NCI-H460 (cell line): ENCODE data around the gene RNF169. TPM values are rescaled to one million over a fixed set of nuclear protein-coding genes. Genes with fewer than 3 reads are reported as not detected.
"Not testable (repeated sequence)": the region's sequence is repeated elsewhere in the genome, so short reads cannot be mapped to it uniquely, and the experiment has no call there.

Source experiments
- DNase-seq: peaks from one replicate; pipeline ENCODE4 v3.0.0-alpha.2; 2016; ENCODE audit warnings: low read depth; ENCODE audit errors: extremely low read depth
- total RNA-seq: library from RNA; depleted of rRNA; stranded (reverse); fragments of >200 nt; shearing (Covaris generic); gene quantifications from 2 replicates; pipeline ENCODE4 v1.2.3, GENCODE V29; 2014

RNF169 gene
- total RNA-seq, 1 experiment from 2014 or later: 12.3 TPM

DNA sequence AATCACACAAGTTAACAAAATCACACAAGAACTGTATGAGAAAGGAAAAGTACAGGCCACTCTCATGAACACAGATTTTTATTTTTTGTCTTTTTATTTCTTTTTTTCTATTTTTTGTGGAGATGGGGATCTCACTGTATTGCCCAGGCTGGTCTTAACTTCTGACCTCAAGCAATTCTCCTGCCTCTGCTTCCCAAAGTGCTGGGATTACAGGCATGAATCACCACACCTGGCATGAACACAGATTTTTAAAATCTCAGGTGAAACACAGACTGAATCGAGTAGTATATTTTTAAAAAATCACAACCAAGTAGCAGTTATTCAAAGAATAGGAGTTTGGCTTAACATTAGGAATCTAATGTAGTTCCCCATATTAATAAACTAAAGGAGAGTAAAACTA, 18.3 kb downstream of the RNF169 start:
- no peak for DNase-seq

DNA sequence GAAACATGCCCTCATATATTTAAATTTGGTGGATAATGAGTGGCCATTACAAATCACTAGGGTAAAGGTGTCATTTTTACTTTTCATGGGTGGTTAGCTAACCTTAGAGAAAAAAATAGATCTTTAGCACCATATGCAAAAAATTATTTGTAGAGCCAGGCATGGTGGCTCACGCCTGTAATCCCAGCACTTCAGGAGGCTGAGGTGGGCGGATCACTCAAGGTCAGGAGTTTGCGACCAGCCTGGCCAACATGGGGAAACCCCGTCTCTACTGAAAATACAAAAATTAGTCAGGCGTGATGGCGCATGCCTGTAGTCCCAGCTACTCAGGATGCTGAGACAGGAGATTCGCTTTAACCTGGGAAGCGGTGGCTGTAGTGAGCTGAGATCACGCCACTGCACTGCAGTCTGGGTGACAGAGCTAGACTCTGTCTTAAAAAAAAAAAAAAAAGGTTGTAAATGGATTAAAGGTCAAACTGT, 19.6 kb downstream of the RNF169 start:
- DNase-seq: not testable (repeated sequence)

DNA sequence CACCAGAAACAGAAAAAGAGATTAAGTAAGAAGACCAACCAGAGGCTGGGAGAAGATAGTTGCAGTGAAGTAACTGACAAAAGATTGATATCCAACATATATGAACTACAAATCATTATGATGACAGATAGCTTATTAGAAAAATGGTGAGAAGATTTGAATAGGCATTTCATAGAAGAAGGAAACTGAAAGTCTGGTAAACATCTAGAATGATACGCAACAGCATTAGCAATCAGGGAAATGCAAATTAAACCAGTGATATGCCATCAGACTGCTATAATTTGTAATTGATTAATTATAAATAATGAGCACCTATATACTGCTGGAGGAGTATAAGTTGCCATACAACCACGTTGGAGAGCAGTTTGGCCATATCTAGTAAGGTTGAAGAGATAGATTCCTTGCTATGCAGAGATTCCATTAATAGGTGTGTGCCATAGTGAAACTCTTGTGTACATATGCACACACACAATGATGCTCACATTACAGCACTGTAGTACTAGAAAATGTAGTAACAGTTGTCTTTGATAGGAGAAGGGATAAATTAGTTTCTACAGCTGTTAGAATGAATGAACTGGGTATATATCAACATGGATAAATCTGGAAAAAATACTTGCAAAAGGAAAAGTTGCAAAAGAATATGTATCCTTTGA, 20.5 kb downstream of the RNF169 start:
- DNase-seq: no peak

DNA sequence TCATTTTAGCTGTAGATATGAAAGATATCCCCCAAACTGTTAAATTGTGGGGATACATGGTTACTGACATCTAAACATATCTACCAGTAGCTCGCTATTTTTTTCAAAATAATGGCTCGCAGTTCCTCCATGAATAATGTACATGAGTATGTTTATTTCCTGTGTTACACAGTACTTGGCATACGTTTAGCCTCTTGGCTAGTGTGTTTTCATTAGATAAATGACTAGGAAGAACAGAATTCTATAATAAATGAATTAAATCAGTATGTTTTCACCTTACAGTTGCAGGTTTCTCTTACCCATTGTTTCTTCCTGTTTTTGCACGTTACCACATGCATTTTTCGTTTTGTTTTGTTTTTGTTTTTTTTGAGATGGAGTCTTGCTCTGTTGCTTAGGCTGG, 21.8 kb downstream of the RNF169 start:
- DNase-seq: no peak

DNA sequence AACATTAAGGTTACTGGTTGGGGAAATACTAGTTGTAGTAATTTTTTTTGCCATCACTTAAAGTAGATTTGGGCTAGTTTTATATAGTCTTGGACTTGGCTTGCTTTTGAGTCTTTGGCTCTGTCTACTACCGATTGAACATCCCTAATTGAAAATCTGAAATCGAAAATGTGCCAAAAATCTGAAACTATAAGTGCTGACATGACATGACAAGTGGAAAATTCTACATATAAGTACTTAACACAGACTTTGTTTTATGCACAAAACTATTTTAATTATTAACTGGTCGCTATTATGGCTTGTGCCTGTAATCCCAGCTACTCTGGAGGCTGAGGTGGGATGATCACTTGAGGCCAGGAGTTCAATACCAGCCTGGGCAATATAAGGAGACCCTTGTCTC, 22.5 kb downstream of the RNF169 start:
- DNase-seq: no peak

DNA sequence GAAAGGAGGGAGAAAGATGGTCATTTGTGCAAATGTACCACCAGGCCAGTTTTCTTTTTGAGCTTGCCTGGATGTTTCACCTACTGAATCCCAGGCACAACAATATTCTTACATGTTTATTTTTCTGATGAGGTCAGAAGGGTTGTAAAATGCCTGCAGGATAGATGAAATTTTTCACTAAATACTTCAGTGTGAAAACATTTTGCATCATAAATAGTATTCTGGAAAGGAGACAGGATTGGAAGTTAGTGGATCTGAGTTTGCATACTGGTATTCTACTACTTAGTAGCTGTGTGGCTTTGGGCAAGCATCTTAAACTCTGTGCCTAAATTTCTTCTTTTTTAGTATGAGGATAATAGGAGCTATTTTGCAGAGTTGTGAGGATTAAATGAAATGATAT, 24.8 kb downstream of the RNF169 start:
- no peak for DNase-seq

DNA sequence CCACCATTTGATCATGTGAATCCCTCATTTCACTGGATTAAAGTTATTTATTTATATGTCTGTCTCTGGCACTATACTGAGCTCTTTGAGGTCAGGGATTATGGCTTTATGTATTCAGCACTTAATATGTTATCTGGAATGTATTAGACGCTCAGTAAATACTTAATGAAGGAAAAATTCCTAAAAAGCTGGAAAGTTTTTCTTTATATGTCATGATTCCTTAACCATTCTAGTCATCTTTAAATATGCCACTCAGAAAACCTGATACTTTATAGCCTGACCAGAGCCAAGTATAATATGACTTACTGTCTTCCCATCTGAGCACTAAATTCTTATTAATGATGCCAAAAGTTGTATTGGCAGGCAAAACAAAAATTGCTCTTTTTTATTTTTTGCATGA, 27.1 kb downstream of the RNF169 start:
- DNase-seq: no peak

DNA sequence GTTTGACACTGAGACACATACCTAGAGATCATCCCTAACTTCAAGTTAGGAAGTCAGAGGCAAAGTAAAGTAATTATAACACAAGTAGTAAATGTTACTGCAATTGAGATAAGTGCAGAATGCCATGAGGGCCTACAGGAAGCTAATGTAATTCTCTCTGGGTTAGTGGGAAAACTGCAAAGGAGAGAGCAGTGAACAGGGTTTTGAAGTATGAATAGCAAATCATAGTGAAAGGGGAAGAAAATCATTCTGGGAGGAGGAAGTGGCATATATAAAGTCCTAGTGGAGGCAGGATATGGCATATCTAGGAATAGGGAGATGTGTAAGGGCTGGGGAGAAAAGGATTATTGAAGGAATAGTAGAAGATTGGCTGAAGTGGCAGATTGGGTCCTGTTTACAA, 27.9 kb downstream of the RNF169 start:
- no peak for DNase-seq

DNA sequence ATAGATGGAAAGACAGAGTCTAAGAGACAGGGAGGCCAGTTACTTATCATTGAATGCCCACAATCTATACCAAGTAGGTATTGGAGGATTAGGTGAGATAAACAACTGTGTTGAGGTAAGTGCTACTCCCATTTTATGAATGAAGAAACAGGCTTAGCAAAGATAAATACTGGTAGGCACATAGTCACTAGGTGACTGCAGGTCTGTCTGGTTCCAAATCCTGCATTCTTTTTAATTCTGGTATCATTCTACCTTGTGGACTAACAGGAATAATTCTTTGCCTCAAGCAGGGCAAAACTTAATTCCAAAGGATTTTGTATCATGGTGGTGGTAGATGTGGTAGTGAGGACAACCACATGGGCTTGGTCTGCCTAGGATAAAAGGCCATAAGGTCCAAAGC, 28.4 kb downstream of the RNF169 start:
- DNase-seq: no peak

DNA sequence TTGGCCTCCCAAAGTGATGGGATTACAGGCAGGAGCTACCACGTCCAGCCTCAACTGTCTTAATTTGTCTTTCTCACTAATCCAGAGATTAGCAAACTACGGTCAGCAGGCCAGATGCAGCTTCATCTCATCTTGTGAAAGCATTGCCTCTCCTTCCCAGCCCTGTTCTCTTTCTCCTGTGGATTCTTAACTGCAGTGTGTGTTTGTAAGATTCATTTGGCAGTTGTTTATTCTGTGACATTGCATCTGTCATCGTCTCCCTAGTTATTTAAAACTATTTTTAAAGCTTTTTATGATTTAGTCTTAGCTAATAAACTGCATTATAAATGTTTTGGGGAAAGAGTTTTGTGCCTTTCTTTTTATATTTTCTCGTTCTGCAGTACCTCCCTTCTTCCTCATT, 29.2 kb downstream of the RNF169 start:
- no peak for DNase-seq

DNA sequence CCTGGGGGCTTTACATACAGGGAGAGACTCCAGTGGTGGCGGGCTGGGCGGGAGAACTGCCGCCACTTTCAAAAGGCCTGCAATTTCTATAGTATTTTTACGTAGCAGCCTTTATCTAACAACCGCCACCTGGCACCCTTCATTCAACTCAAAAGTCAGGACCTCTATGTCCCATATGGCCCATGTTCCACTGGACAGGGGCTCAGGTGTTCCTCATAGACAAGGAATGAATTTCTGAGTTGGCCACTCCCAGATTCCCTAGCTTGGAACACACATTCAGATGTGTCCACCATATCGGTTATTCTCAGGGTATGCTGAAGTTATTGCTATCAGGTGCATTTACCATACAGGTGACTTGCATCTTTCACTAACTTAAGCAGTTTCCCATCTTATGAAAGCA, 29.9 kb downstream of the RNF169 start:
- no peak for DNase-seq

DNA sequence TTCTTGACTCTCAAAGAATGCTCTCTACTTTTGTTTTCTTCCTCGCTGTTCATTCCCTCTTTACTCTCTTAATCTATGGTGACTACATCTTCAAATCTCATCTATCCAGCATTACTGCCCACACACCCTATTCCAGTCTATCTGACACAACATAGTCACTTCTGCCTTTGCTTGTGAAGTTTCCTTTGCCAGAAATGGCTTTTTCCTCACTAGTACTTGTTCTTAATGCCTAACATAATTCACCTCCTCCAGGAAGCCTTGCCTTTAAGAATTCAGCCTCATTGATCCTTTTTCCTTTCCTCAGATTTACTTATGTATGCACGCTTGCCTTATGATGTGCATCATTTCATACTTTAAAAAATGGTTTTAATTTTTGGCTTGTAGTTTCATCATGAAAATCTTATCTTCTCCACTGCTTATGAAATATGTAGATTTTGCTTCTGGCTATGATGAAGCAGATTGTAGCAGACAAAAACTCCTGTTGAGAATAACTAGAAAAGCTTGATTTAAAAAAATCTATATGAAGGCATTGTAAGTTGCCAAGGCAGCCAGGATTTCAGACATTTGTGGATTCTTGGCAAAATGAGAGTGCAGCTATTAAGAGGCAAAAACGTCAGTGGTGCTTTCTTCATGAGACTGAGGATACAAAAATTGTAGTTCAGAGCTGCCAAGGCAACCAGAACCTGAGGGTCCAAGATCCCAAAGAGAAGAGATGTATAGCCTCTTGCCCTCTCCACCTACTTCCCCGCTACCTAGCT, 31.8 kb downstream of the RNF169 start:
- DNase-seq: no peak

DNA sequence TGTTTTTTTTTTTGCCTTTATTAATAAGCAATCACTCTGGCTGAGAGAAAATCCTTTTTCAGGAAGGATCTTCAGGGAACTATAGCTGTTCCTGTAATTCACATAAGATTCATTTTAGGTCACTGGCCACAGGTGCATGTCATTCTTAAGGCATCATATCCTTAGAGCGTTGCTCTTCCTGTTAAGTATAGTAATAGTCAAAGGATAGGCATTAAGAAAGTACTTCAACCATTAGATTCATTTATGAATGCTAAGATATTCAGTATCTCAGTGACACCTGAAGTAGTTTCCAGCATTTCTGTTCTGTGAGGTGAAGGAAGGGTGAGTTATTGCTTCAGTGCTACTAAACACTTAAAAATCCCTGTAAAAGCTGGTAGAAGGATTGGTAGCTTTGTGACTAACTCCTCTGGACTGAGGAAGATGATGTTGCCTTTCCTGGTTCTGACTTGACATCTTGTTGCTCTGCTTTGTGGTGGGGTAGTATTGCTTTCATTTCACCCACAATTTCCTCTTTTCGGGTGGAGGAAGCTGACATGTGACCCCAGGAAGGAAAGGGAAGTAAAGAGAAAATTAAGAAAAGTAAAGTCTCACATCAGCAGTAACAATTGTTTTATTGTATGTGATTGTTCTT, 34.7 kb downstream of the RNF169 start:
- DNase-seq: no peak

DNA sequence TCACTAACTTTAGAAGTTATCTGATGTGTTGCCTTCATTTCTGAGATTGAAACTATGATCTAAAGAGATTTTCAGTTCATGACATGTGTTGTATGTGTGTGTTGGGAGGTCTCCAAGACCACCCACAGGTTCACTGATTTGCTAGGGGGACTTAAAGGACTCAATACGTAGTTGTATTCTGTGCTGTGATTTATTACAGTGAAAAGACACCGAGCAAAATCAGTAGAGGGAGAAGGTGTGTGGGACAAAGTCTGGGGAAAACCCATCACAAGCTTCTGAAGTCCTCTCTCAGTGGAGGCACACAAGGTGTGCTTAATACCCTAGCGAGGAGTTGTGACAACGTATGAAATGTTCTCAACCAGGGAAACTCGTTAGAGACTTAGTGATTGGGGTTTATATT, 35.6 kb downstream of the RNF169 start:
- no peak for DNase-seq

DNA sequence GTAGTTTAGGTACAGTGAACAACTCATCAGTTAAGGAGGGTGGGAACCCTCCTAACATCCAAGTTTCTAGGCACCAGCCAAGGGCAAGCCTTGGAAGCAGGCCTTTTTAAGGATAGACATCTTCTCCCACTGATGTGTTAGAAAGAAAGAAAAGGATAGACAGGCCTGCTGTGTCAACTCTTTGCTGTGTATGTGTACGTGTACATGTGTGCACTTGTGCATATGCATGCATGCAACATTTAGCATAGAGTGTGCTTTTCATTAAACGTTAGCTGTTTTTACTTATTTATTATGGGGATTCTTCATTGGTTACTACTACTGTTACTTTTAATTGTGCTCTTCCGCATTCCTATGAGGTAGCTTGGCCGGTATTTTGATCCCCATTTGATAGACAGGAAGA, 36.1 kb downstream of the RNF169 start:
- DNase-seq: no peak

DNA sequence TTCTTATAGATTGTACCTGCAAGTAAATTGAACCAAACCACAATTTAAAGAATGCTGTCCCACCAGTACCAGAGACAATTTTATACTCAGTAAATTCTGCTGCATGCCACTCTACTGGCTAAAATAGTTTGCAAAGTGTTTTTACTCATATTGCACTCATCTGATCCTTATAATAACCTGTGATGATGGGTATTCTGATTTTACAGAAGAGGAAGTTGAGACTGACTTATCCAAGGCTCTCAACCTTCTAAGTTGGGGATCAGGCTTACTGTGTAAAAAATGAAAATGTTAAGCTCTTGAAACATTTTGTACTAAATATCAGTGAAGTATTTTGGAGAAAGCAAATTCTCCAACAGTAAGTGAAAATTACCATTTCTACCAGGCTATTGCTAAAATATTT, 37.9 kb downstream of the RNF169 start:
- no peak for DNase-seq

DNA sequence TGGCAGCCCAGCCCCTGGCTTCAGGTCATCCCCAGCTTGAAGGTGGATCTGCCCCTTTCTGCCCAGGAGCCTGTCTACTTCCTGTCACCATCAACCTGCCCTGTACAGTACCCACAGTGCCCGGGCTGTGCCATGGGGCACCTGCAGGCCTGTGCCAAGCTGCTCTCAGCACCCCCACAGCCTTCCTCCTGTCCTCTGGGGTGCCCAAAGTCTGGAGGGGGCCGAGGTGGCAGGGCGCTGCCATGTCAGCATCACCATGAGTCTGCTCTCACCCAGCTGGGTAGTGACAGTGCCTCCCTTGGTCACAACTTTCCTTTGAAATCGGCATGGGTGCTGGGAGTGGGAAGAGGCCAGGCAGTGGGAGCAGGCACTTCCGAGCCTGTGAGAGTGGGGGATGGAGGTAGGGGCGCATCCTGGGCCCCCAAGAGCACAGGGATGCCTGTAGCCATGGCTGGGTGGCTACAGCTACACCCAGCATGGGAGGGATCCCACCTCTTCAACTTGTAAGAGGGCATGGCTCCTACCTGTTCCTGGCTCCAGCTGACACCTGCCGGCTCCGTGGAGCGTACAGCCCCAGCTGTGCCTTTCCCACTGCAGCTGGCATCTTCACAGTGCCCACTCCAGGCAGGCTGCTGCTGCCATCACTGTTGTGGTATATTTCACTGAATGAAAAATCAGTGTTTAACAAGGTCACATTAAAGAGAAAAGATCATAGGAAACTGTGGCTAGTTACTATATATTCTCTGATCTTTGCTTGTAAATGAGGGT, 42.9 kb downstream of the RNF169 start:
- DNase-seq: no peak

DNA sequence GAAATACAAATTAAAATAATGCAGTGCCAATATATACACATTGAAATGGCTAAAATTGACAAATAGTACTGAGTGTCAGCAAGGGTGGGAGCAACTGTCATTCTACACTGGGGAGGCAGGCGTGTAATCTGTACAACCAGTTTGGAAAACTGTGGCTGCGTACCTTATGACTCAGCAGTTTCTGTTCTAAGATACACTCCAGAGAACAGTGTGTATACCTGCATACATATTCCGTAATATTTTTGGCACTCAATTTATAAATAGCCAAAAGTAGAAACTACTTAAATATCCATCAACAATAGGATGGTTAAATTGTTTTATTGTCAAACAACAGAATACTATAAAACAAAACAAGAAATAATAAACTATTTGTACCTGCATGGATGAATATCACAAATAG, 57.6 kb downstream of the RNF169 start:
- DNase-seq: no peak

DNA sequence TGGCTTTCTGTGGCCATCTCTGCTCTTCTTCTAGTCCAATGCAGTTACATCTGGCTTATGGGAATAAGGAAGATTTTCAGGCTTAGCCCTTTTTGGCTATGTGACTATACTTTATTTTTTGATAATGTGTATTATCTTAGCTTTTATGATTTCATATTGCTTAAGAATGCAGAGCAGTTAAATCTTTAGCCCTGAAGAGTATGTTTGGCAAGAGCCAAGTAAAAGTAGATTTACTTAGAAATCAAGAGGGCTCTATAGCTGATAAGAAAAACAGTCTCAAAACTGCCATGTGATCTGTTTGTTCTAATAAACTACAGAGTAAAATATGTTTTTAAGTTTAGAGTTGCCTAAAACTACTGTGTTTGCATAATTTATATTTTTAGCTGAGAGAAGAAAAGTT, 61.2 kb downstream of the RNF169 start:
- no peak for DNase-seq

DNA sequence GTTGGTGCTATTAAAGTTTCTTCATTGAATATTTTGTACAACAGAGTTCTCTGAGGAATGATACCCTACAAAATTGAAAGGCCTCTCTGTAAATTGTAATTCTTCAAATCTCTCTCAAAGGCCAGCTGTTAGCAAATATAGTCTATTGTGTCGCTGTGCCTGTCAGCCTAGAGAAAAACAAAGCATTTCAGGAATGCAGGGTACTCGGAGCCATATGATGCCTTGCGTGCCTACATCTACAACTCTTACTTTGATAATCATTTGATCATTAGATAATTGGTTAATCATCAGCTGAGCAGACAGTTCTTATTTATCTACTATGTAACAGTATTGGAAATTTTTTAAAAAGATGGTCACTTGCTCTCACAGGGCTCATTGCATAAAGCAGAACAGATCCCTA, 67.3 kb downstream of the RNF169 start:
- no peak for DNase-seq

DNA sequence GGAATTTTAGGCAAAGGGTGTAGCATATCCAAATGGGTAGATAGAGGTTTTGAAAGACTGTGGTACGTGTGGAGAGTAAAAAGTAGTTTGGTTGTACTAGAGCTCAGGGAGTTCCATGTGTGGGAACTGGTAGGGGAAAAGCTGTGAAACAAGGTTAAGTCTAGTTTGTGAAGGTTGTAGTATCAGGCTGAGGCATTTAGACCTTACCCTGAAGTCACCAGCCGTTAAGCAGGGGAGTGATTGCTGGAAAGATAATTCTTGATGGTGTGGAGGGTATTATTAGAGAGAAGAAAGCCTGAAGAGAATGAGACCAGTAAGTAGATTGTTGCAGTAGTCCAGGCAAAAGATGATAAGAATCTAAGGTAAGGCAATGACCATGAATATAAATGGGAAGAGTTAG, 68.0 kb downstream of the RNF169 start:
- no peak for DNase-seq
